Activated gamma-delta T cell treated with anti-CD3 and anti-CD28 coated beads, Interleukin-2, amount 50 U/mL, for 16 hours (primary cell): ENCODE measurements around the gene CREB3L2.
"Not testable (repeated sequence)": the region's sequence is repeated elsewhere in the genome, so short reads cannot be mapped to it uniquely, and the experiment has no call there.

Experiments used
- DNase-seq: peaks from one replicate; pipeline ENCODE4 v3.0.0-alpha.2; 2020; ENCODE audit warnings: low read depth

Gene CREB3L2

GRCh38 chr7:137838706-137839315, 163.1 kb downstream of the CREB3L2 start:
- DNase-seq = no peak

GRCh38 chr7:137836541-137836940, 165.3 kb downstream of the CREB3L2 start:
- no peak for DNase-seq

- DNase-seq = no peak
Measured at GRCh38 chr7:137836113-137836509, 165.8 kb downstream of the CREB3L2 start.

DNA sequence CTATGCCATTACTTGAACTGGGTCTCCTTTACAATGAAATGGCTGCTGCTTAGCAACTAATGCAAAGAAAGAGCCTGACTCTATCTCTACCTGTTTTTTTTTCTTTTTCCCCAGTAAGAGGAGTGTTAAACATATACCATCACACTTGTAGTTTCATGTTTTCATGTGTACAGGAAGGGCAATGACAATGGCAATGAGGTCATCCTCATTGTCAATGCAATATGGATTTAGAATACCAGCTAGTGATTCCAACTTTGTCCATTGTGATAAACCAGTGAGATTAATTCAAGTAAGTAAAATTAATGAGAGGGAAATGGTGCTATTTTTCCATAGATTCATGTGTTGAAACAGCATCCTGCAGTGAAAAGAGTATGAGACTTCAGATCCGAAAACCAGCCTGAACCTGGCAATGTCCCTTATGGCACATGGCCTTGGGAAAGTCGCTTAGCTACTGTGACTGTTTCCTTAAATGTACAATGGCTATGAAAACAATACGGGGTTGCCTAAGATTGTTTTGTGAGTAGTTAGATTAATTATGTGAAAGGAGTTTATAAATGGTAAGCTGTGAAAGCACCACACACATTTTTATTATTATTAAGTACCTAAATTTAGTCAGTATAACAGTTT, 166.3 kb downstream of the CREB3L2 start:
- DNase-seq = no peak

DNA sequence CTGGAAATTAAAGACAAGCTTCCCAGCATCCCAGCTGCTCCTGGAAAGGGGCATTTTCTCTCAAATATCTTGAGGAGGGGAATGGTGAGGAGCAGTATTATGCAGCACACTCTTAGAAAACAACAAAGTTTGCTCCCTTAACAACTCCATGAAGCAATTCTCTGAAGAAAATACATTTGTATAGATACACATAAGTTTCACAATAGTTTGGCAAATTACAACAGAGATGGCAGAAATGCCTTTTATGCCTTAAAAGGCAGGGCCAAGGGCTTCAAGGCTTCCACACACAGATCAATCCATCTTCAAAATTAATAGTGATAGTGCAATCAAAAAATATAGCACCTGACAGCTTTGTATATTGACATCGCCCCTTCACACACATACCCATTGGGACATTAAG, 167.3 kb downstream of the CREB3L2 start:
- DNase-seq = no peak

- not testable (repeated sequence) for DNase-seq
Measured at GRCh38 chr7:137832990-137833389, 168.9 kb downstream of the CREB3L2 start.

DNA sequence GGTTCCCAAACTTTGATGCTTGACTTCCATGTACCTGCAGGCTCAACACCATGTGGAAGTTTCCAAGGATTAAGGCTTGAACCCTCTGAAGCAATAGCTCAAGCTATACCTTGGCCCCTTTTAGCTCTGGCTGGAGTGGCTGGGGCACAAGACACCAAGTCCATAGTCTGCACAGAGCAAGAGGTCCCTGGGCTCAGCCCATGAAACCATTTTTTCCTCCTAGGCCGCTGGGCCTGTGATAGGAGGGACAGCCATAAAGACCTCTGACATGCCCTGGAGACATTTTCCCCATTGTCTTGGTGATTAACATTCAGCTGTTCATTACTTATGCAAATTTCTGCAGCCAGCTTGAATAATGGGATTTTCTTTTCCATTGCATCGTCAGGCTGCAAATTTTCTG, 169.5 kb downstream of the CREB3L2 start:
- no peak for DNase-seq

DNA sequence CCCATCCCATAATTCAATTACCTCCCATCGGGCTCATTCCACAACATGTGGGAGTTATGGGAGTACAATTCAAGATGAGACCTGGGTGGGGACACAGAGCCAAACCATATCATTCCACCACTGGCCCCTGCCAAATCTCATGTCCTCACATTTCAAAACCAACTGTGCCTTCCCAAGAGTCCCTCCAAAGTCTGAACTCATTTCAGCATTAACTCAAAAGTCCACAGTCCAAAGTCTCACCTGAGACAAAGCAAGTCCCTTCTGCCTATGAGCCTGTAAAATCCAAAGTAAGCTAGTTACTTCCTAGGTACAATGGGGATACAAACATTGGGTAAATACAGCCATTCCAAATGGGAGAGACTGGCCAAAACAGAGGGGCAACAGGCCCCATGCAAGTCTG, 170.3 kb downstream of the CREB3L2 start:
- DNase-seq = not testable (repeated sequence)

- DNase-seq = no peak
Measured at GRCh38 chr7:137829337-137829992, 172.4 kb downstream of the CREB3L2 start.

DNA sequence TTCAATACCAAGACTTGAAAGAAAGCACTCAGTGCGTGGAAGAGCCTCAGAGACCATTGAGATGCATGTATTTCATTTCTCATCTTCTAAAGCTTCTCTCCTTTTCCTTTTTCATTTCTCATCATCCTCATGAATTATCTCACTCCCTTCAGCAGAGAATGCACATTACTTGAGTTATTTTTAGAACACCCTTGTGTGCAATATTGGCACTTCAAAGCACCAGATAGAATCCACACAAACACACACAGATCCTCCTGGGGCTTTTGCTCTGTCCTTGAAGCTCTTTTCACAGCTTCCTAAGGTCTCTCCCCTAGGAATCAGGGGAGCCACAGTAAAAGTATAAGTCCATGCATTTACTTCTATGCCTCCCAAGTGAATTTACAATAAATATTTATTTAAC, 173.4 kb downstream of the CREB3L2 start:
- DNase-seq = no peak

DNA sequence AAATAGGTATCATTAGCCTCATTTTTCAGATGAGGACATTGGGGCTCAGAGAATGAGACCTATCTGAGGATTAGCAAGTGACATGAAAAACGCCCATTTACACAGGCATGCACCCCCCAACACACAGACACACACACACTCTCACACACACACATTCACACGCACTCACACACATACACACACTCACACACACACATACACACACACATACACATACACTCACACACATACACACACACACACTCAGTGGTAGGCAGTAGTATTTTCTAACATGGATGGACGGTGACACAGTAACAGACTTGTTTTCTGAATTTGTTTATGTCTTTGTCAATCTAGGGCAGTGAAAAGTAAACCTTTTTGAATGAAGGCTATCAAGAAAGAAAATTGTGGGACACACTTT, 176.4 kb downstream of the CREB3L2 start:
- no peak for DNase-seq
